ENCODE results near the gene CYRIA.

The CYRIA gene

DNA sequence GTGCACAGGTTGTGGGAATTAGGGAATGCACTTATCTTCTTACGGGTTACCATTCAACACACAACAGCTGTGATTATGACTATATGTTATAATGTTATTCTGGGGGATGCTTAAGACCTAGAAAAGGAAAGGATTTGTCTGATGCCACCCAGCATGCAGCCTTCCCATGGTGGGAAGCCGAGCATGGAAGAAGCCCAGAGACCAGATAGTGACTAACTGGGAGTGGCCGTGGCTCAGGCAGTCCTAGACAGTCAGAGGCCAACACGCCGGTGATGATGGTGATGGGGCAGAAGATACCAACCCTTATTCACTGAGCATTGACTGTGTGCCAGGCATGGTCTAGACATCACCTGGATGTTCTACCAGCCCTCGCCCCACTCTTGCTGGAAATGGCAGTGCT, 35.9 kb downstream of the CYRIA start:
- H3K27ac ChIP-seq, result no peak overlapping the region
- TF ChIP-seq CTCF (IDR thresholded peaks at IDR 0.05), result no peak
- no peak for TF ChIP-seq ZFX (IDR thresholded peaks at IDR 0.05; ENCODE audit: borderline replicate concordance)

DNA sequence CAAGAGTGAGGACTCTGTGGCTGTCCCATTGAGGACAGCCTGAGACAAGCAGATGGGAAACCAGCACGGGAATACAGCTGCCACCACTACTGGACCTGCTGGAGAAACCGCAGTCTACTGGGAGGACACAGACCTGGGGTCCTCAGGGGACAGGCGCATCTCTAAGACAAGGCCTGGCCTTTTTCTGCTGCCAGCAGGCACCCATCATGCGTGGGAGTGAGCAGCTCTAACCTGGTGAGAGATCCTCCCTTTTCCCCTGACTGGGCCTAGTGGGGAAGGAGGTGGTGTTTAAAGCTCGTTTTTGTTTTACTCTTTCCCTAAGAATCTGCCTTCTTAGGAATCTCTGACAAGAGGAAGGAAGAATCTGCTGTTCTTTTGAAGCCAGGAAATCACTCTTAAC, 36.6 kb downstream of the CYRIA start:
- TF ChIP-seq CTCF (IDR thresholded peaks at IDR 0.05) (no peak), ZFX (IDR thresholded peaks at IDR 0.05; ENCODE audit: borderline replicate concordance) (no peak)
- no peak overlapping the region for H3K27ac ChIP-seq

- no peak overlapping the region for H3K27ac ChIP-seq
- TF ChIP-seq ZFX (IDR thresholded peaks at IDR 0.05; ENCODE audit: borderline replicate concordance) (no peak), CTCF (IDR thresholded peaks at IDR 0.05) (no peak)
These were observed 37.3 kb downstream of the CYRIA start for GRCh38 chr2:16628314-16628713.

GRCh38 chr2:16626997-16627605, 38.5 kb downstream of the CYRIA start:
- H3K27ac ChIP-seq, result no peak overlapping the region

GRCh38 chr2:16626497-16626896, 39.1 kb downstream of the CYRIA start:
- no peak for TF ChIP-seq ZFX (IDR thresholded peaks at IDR 0.05; ENCODE audit: borderline replicate concordance)
- TF ChIP-seq CTCF (IDR thresholded peaks at IDR 0.05), result no peak
- no peak overlapping the region for H3K27ac ChIP-seq

More at GRCh38 chr2:16626997-16627605, 38.5 kb downstream of the CYRIA start:
- TF ChIP-seq ZFX (IDR thresholded peaks at IDR 0.05; ENCODE audit: borderline replicate concordance) (no peak), CTCF (IDR thresholded peaks at IDR 0.05) (no peak)

- TF ChIP-seq ZFX (IDR thresholded peaks at IDR 0.05; ENCODE audit: borderline replicate concordance) (no peak), CTCF (IDR thresholded peaks at IDR 0.05) (no peak)
- H3K27ac ChIP-seq, result no peak overlapping the region
These were observed 39.9 kb downstream of the CYRIA start for GRCh38 chr2:16625759-16626158.

DNA sequence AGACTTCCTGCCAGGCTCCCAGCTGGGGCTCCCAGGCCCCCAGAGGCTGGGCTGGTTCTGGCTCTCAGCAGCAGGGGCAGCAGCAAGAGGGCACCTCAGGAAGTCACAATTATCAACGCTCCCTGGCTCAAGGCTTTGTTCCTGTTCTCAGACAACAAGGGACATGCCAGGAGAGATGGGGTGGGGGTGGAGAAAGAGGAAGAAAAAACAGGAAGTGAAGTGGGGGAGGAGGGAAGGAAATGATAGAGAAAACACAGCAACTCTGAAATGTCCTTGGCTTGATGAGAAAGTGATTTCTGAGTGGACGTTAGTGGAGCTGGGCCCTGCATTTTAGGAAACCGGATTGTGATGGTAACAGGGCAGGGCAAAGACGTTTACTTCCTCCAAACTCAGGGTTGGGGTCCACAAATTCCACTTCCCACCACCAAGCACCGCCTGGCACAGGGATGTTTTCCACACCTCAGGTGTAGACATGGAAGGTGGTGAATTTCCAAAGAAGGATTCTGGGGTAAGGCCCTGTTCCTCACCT, 40.4 kb downstream of the CYRIA start:
- TF ChIP-seq ZFX (IDR thresholded peaks at IDR 0.05; ENCODE audit: borderline replicate concordance) (no peak), CTCF (IDR thresholded peaks at IDR 0.05) (no peak)
- no peak overlapping the region for H3K27ac ChIP-seq

Data from 22Rv1 (cell line).